ENCODE data around the gene PSMB7. TPM values are rescaled to one million over a fixed set of nuclear protein-coding genes. Genes with fewer than 3 reads are reported as not detected.

PSMB7 gene
- total and polyA plus RNA-seq, 2 of the 13 experiments (the other 11 are each of a cell fraction or from before 2014, with no cell fraction given) = 259 to 291 TPM

- no peak for TF ChIP-seq ZNF318 (CRISPR knock-in tag; IDR thresholded peaks at IDR 0.05)
- no peak for TF ChIP-seq CSRNP2 (CRISPR knock-in tag; conservative IDR thresholded peaks at IDR 0.05; ENCODE audit: low read depth)
- no peak for TF ChIP-seq SIN3A (IDR thresholded peaks at IDR 0.05; ENCODE audit: borderline replicate concordance, low read depth, low read length)
- TF ChIP-seq NR1H2 (CRISPR knock-in tag; IDR thresholded peaks at IDR 0.05; ENCODE audit: borderline replicate concordance, low read depth) = no peak
- TF ChIP-seq ZNF549 (CRISPR knock-in tag; IDR thresholded peaks at IDR 0.05) = no peak
- TF ChIP-seq ZNF407 (CRISPR knock-in tag; IDR thresholded peaks at IDR 0.05; ENCODE audit: not compliant biosample characterization) = no peak
- no peak for TF ChIP-seq ZMYM4 (CRISPR knock-in tag; IDR thresholded peaks at IDR 0.05)
- no peak for TF ChIP-seq ZNF562 (CRISPR knock-in tag; IDR thresholded peaks at IDR 0.05; ENCODE audit: borderline replicate concordance)
- TF ChIP-seq ZNF775 (CRISPR knock-in tag; IDR thresholded peaks at IDR 0.05; ENCODE audit: borderline replicate concordance) = no peak
Measured at GRCh38 chr9:124423155-124423554, 7.9 kb upstream of the PSMB7 start (continued).
